ENCODE data around the gene PIK3C3.

DNA sequence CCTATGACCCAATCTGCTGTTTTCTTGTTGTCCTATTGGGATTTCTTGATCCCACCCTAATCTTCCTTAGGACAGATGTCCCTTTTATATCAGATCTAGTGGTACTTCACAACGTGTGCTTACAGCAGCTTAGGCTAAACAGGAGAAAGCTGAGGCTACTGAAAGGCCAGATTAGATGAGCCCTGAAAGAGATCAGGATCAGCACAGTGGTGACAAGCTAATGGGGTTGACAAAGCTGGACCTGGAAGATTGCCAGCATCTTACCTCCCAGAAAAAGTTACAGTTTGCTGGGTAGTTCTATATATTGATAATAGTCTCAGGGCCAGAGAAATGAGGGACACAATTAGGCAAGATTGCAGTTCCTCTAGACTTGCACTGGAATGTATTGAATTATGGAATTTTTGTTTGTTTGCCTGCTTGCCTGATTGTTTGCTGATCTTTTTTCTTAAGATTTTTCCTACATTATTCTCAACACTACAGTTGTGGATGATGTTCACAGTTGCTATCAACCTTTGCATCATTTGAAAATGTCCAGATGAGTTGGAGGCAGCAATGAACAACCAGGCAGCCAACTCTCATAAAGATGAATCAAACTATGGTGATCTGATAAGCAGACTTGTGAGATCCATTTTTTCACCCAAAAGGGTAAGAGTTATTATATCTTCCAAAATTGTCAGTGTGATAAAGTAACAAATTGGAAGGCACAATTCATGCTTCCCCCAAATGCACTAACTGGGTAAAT lies 49.1 kb upstream of the PIK3C3 start:
- TF ChIP-seq, protein P1, sequence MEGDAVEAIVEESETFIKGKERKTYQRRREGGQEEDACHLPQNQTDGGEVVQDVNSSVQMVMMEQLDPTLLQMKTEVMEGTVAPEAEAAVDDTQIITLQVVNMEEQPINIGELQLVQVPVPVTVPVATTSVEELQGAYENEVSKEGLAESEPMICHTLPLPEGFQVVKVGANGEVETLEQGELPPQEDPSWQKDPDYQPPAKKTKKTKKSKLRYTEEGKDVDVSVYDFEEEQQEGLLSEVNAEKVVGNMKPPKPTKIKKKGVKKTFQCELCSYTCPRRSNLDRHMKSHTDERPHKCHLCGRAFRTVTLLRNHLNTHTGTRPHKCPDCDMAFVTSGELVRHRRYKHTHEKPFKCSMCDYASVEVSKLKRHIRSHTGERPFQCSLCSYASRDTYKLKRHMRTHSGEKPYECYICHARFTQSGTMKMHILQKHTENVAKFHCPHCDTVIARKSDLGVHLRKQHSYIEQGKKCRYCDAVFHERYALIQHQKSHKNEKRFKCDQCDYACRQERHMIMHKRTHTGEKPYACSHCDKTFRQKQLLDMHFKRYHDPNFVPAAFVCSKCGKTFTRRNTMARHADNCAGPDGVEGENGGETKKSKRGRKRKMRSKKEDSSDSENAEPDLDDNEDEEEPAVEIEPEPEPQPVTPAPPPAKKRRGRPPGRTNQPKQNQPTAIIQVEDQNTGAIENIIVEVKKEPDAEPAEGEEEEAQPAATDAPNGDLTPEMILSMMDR (IDR thresholded peaks at IDR 0.05) = no peak
- no peak for TF ChIP-seq EP300 (IDR thresholded peaks at IDR 0.05)

Measured in sigmoid colon (tissue), 4 donors.